Measurements from ENCODE around the gene WDSUB1.

WDSUB1 gene

GRCh38 chr2:159285929-159286708 is at the start of gene WDSUB1:
Gene WDSUB1, minus strand, starts transcription at chr2:159286703. Its CDS starts 3,634 bp downstream, at chr2:159283069.
- peak within 1 kb of the TSS; percentile 90 for H3K4me3 ChIP-seq (ENCODE audit: low read depth, low read length)
- H3K4me1 ChIP-seq (ENCODE audit: control insufficient read depth, insufficient read depth, low read length) = peaks cover 7% of the 10 kb centered on the region; the same call in 1 of the 2 replicates
- no peaks in the 10 kb centered on the region for H3K27me3 ChIP-seq (ENCODE audit: control insufficient read depth, insufficient read depth, low read length)
- 0 out of 2 replicates have a peak, but pooled peaks cover 4% of the 10 kb centered on the region for H3K36me3 ChIP-seq (ENCODE audit: control insufficient read depth, insufficient read depth, low read length)
- H3K27ac ChIP-seq (ENCODE audit: low read depth, low read length) = peak within 1 kb of the TSS; percentile 98
- H3K9ac ChIP-seq (ENCODE audit: low read depth, low read length) = peak within 1 kb of the TSS; percentile 79
- no peaks in the 10 kb centered on the region for H3K9me3 ChIP-seq (ENCODE audit: control insufficient read depth, insufficient read depth, low read length)

- no peak overlapping the region for H3K4me3 ChIP-seq (ENCODE audit: low read depth, low read length)
- no peak overlapping the region for H3K9ac ChIP-seq (ENCODE audit: low read depth, low read length)
- no peaks in the 10 kb centered on the region for H3K9me3 ChIP-seq (ENCODE audit: control insufficient read depth, insufficient read depth, low read length)
Observed at GRCh38 chr2:159326569-159327255, 40.2 kb upstream of the WDSUB1 start.

GRCh38 chr2:159322419-159322818 is 35.9 kb upstream of the WDSUB1 start:
- no peaks in the 10 kb centered on the region for H3K9me3 ChIP-seq (ENCODE audit: control insufficient read depth, insufficient read depth, low read length)
- H3K4me1 ChIP-seq (ENCODE audit: control insufficient read depth, insufficient read depth, low read length) = no peaks in the 10 kb centered on the region
- H3K27ac ChIP-seq (ENCODE audit: low read depth, low read length) = no peak overlapping the region
- H3K36me3 ChIP-seq (ENCODE audit: control insufficient read depth, insufficient read depth, low read length) = peaks cover 50% of the 10 kb centered on the region
- H3K27me3 ChIP-seq (ENCODE audit: control insufficient read depth, insufficient read depth, low read length) = no peaks in the 10 kb centered on the region
- no peak overlapping the region for H3K4me3 ChIP-seq (ENCODE audit: low read depth, low read length)
- H3K9ac ChIP-seq (ENCODE audit: low read depth, low read length) = no peak overlapping the region

More at GRCh38 chr2:159326569-159327255, 40.2 kb upstream of the WDSUB1 start:
- Histone ChIP-seq H3K27ac (ENCODE audit: low read depth, low read length) (no peak overlapping the region), H3K36me3 (ENCODE audit: control insufficient read depth, insufficient read depth, low read length) (peaks cover 47% of the 10 kb centered on the region), H3K27me3 (ENCODE audit: control insufficient read depth, insufficient read depth, low read length) (no peaks in the 10 kb centered on the region), H3K4me1 (ENCODE audit: control insufficient read depth, insufficient read depth, low read length) (no peaks in the 10 kb centered on the region)

GRCh38 chr2:159317392-159318088 is 31.0 kb upstream of the WDSUB1 start:
- no peaks in the 10 kb centered on the region for H3K9me3 ChIP-seq (ENCODE audit: control insufficient read depth, insufficient read depth, low read length)
- no peaks in the 10 kb centered on the region for H3K4me1 ChIP-seq (ENCODE audit: control insufficient read depth, insufficient read depth, low read length)
- no peak overlapping the region for H3K9ac ChIP-seq (ENCODE audit: low read depth, low read length)
- no peak overlapping the region for H3K4me3 ChIP-seq (ENCODE audit: low read depth, low read length)
- no peaks in the 10 kb centered on the region for H3K27me3 ChIP-seq (ENCODE audit: control insufficient read depth, insufficient read depth, low read length)
- H3K27ac ChIP-seq (ENCODE audit: low read depth, low read length) = no peak overlapping the region
- H3K36me3 ChIP-seq (ENCODE audit: control insufficient read depth, insufficient read depth, low read length) = peaks cover 37% of the 10 kb centered on the region

- H3K9me3 ChIP-seq (ENCODE audit: control insufficient read depth, insufficient read depth, low read length) = no peaks in the 10 kb centered on the region
- no peak overlapping the region for H3K9ac ChIP-seq (ENCODE audit: low read depth, low read length)
- H3K27me3 ChIP-seq (ENCODE audit: control insufficient read depth, insufficient read depth, low read length) = no peaks in the 10 kb centered on the region
- H3K4me3 ChIP-seq (ENCODE audit: low read depth, low read length) = no peak overlapping the region
- H3K27ac ChIP-seq (ENCODE audit: low read depth, low read length) = no peak overlapping the region
- H3K36me3 ChIP-seq (ENCODE audit: control insufficient read depth, insufficient read depth, low read length) = no peaks in the 10 kb centered on the region
- no peaks in the 10 kb centered on the region for H3K4me1 ChIP-seq (ENCODE audit: control insufficient read depth, insufficient read depth, low read length)
Observed at GRCh38 chr2:159307942-159308341, 21.4 kb upstream of the WDSUB1 start.

- Histone ChIP-seq H3K4me1 (ENCODE audit: control insufficient read depth, insufficient read depth, low read length) (no peaks in the 10 kb centered on the region), H3K4me3 (ENCODE audit: low read depth, low read length) (no peak overlapping the region), H3K36me3 (ENCODE audit: control insufficient read depth, insufficient read depth, low read length) (no peaks in the 10 kb centered on the region), H3K9me3 (ENCODE audit: control insufficient read depth, insufficient read depth, low read length) (no peaks in the 10 kb centered on the region), H3K27ac (ENCODE audit: low read depth, low read length) (no peak overlapping the region), H3K27me3 (ENCODE audit: control insufficient read depth, insufficient read depth, low read length) (no peaks in the 10 kb centered on the region), H3K9ac (ENCODE audit: low read depth, low read length) (no peak overlapping the region)
Observed at GRCh38 chr2:159300586-159300985, 14.1 kb upstream of the WDSUB1 start.

- Histone ChIP-seq H3K9me3 (ENCODE audit: control insufficient read depth, insufficient read depth, low read length) (no peaks in the 10 kb centered on the region), H3K4me1 (ENCODE audit: control insufficient read depth, insufficient read depth, low read length) (no peaks in the 10 kb centered on the region), H3K4me3 (ENCODE audit: low read depth, low read length) (no peak overlapping the region)
Observed at GRCh38 chr2:159298967-159299366, 12.5 kb upstream of the WDSUB1 start.

GRCh38 chr2:159297042-159297707 is 10.7 kb upstream of the WDSUB1 start:
- no peaks in the 10 kb centered on the region for H3K36me3 ChIP-seq (ENCODE audit: control insufficient read depth, insufficient read depth, low read length)
- no peak overlapping the region for H3K27ac ChIP-seq (ENCODE audit: low read depth, low read length)
- H3K27me3 ChIP-seq (ENCODE audit: control insufficient read depth, insufficient read depth, low read length) = no peaks in the 10 kb centered on the region
- H3K4me1 ChIP-seq (ENCODE audit: control insufficient read depth, insufficient read depth, low read length) = no peaks in the 10 kb centered on the region
- H3K4me3 ChIP-seq (ENCODE audit: low read depth, low read length) = no peak overlapping the region
- H3K9ac ChIP-seq (ENCODE audit: low read depth, low read length) = no peak overlapping the region
- H3K9me3 ChIP-seq (ENCODE audit: control insufficient read depth, insufficient read depth, low read length) = no peaks in the 10 kb centered on the region

More at GRCh38 chr2:159298967-159299366, 12.5 kb upstream of the WDSUB1 start:
- Histone ChIP-seq H3K36me3 (ENCODE audit: control insufficient read depth, insufficient read depth, low read length) (no peaks in the 10 kb centered on the region), H3K27ac (ENCODE audit: low read depth, low read length) (no peak overlapping the region), H3K27me3 (ENCODE audit: control insufficient read depth, insufficient read depth, low read length) (no peaks in the 10 kb centered on the region), H3K9ac (ENCODE audit: low read depth, low read length) (no peak overlapping the region)

- Histone ChIP-seq H3K4me1 (ENCODE audit: control insufficient read depth, insufficient read depth, low read length) (peaks cover 7% of the 10 kb centered on the region; the same call in 1 of the 2 replicates), H3K4me3 (ENCODE audit: low read depth, low read length) (no peak overlapping the region), H3K27me3 (ENCODE audit: control insufficient read depth, insufficient read depth, low read length) (no peaks in the 10 kb centered on the region), H3K27ac (ENCODE audit: low read depth, low read length) (no peak overlapping the region), H3K9me3 (ENCODE audit: control insufficient read depth, insufficient read depth, low read length) (no peaks in the 10 kb centered on the region), H3K36me3 (ENCODE audit: control insufficient read depth, insufficient read depth, low read length) (no peaks in the 10 kb centered on the region), H3K9ac (ENCODE audit: low read depth, low read length) (no peak overlapping the region)
Observed at GRCh38 chr2:159292157-159292556, 5.7 kb upstream of the WDSUB1 start.

GRCh38 chr2:159290289-159290907 is 3.9 kb upstream of the WDSUB1 start:
- Histone ChIP-seq H3K9ac (ENCODE audit: low read depth, low read length) (no peak overlapping the region), H3K4me3 (ENCODE audit: low read depth, low read length) (no peak overlapping the region), H3K36me3 (ENCODE audit: control insufficient read depth, insufficient read depth, low read length) (no peaks in the 10 kb centered on the region), H3K4me1 (ENCODE audit: control insufficient read depth, insufficient read depth, low read length) (peaks cover 7% of the 10 kb centered on the region; the same call in 1 of the 2 replicates), H3K27me3 (ENCODE audit: control insufficient read depth, insufficient read depth, low read length) (no peaks in the 10 kb centered on the region), H3K9me3 (ENCODE audit: control insufficient read depth, insufficient read depth, low read length) (no peaks in the 10 kb centered on the region), H3K27ac (ENCODE audit: low read depth, low read length) (no peak overlapping the region)
